Prostate gland (tissue), 2 donors: ENCODE results near the gene TFF2.

Experiments
- POLR2A ChIP-seq: fragments of 450-650 bp; IDR thresholded peaks from one replicate; pipeline ENCODE4 v1.6.1; 2016; ENCODE audit warnings: antibody characterized with exemption, mild to moderate bottlenecking
- TF ChIP-seq, protein P1 (sequence below), 4 experiments: fragments of 200-600 bp in 2 of 4; fragments of 450-650 bp in 2 of 4; sonication (generic) in 2 of 4; IDR thresholded peaks; 1 replicate in 3 of 4; 2 replicates in 1 of 4; pipeline ENCODE4 v1.5.1; 2016 to 2019; ENCODE audit warnings: antibody characterized with exemption in 4 of 4, mild to moderate bottlenecking in 2 of 4, moderate library complexity in 2 of 4

DNA sequence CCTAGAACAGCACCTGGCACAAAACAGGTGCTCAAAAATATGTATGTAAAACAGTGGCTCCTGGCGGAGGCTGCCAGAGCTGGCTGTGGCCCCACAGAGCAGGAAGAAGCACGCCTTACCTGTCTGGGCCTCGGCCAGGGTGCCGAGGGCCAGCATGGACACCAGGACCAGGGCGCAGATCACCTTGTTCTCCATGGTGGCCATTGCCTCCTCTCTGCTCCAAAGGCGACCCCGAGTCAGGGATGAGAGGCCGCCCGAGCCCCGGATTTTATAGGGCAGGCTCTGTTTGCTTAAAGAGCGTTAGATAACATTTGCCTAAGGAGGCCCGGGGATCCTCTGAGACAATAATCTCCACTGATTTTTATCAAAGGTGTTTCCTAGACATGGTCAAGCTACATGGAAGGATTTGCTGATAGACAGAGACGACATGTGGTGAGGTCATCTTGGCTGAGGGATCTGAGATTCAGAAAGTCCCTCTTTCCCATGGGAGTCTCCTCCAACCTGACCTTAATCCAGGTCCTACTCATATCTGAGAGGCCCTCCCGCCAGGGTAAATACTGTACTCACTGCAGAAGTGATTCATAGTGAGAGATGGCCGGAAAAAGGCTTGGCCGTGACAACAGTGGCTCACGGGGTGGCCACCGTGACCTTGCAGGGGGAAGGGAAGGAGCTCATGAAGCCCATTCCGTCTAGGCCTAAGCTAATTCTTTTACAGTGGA is 15.7 kb upstream of the TFF2 start, which contains the start of gene TFF1:
- TF ChIP-seq, protein P1, sequence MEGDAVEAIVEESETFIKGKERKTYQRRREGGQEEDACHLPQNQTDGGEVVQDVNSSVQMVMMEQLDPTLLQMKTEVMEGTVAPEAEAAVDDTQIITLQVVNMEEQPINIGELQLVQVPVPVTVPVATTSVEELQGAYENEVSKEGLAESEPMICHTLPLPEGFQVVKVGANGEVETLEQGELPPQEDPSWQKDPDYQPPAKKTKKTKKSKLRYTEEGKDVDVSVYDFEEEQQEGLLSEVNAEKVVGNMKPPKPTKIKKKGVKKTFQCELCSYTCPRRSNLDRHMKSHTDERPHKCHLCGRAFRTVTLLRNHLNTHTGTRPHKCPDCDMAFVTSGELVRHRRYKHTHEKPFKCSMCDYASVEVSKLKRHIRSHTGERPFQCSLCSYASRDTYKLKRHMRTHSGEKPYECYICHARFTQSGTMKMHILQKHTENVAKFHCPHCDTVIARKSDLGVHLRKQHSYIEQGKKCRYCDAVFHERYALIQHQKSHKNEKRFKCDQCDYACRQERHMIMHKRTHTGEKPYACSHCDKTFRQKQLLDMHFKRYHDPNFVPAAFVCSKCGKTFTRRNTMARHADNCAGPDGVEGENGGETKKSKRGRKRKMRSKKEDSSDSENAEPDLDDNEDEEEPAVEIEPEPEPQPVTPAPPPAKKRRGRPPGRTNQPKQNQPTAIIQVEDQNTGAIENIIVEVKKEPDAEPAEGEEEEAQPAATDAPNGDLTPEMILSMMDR (IDR thresholded peaks at IDR 0.05) = peak in 2 of 4 experiments; percentile 18 to 31
- no peak for TF ChIP-seq POLR2A
